ENCODE measurements around the gene PEAR1.

- TF ChIP-seq, protein P1, sequence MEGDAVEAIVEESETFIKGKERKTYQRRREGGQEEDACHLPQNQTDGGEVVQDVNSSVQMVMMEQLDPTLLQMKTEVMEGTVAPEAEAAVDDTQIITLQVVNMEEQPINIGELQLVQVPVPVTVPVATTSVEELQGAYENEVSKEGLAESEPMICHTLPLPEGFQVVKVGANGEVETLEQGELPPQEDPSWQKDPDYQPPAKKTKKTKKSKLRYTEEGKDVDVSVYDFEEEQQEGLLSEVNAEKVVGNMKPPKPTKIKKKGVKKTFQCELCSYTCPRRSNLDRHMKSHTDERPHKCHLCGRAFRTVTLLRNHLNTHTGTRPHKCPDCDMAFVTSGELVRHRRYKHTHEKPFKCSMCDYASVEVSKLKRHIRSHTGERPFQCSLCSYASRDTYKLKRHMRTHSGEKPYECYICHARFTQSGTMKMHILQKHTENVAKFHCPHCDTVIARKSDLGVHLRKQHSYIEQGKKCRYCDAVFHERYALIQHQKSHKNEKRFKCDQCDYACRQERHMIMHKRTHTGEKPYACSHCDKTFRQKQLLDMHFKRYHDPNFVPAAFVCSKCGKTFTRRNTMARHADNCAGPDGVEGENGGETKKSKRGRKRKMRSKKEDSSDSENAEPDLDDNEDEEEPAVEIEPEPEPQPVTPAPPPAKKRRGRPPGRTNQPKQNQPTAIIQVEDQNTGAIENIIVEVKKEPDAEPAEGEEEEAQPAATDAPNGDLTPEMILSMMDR (IDR thresholded peaks at IDR 0.05; ENCODE audit: insufficient read depth, low read length, poor library complexity, severe bottlenecking): no peak
- no peak for TF ChIP-seq EZH2phosphoT487 (conservative IDR thresholded peaks at IDR 0.05; ENCODE audit: low read length)
Observed at GRCh38 chr1:156901966-156902915, 8.7 kb downstream of the PEAR1 start.

Measured in SU-DHL-6 (cell line).